ENCODE measurements around the gene TMTC1. TPM values are rescaled to one million over a fixed set of nuclear protein-coding genes. Genes with fewer than 3 reads are reported as not detected.

The TMTC1 gene
- total and polyA plus RNA-seq, 2 of the 8 experiments (the other 6 are each of a cell fraction or from before 2014, with no cell fraction given), result 15.4 to 20.8 TPM

DNA sequence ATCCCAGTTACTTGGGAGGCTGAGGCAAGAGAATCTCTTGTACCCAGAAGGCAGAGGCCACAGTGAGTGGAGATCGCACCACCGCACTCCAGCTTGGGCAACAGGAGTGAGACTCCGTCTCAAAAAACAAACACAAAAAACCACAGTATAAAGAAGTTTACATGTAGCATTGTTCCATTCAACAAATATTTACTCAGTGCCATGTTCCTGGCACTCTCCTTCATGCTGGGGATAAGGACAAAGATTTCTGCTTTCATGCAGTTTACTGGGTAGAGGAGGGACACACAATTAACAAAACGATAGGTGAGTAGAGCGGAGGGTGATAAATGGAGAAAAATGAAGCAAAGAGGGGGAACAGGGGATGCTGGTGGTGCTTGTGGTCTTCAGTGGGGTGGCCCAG lies 218.0 kb downstream of the TMTC1 start:
- Histone ChIP-seq H4K8ac (ENCODE audit: extremely low read depth, insufficient read depth, low read length) (no peak overlapping the region), H4K91ac (replicated peaks; ENCODE audit: insufficient read length, low read length) (no peak overlapping the region), H2BK15ac (ENCODE audit: low read length) (no peak overlapping the region), H3K79me2 (ENCODE audit: control insufficient read depth in 1 of 2, insufficient read depth in 2 of 2, low read length in 2 of 2) (no peaks in the 10 kb centered on the region), H4K5ac (ENCODE audit: insufficient read length, low read depth, low read length) (no peak overlapping the region), H3K27ac (ENCODE audit: low read depth, low read length) (no peak overlapping the region), H2BK12ac (ENCODE audit: low read depth, low read length) (no peak overlapping the region), H3K4ac (replicated peaks; ENCODE audit: insufficient read length, low read depth, low read length) (no peak overlapping the region), H2BK20ac (ENCODE audit: low read length) (no peak overlapping the region), H2AK5ac (ENCODE audit: low read depth, low read length) (no peak overlapping the region), H3K4me2 (ENCODE audit: insufficient read depth in 1 of 2, low read depth in 2 of 2, low read length in 2 of 2) (no peak overlapping the region), H3K18ac (ENCODE audit: extremely low read depth, low read length) (no peak overlapping the region), H3K14ac (ENCODE audit: insufficient read length) (no peak overlapping the region), H3K56ac (replicated peaks; ENCODE audit: insufficient read length, low read depth, low read length) (no peak overlapping the region), H3K4me3 (ENCODE audit: extremely low read depth in 1 of 4, insufficient read depth in 2 of 4, low read depth in 3 of 4, low read length in 4 of 4) (no peak overlapping the region), H3K9me3 (ENCODE audit: insufficient read depth in 2 of 2, low read depth in 1 of 2, low read length in 1 of 2) (no peaks in the 10 kb centered on the region), H3K27me3 (replicated peaks in 1 of 4; ENCODE audit: control insufficient read depth in 3 of 4, extremely low read depth in 1 of 4, insufficient read depth in 3 of 4, low read length in 3 of 4) (no peaks in the 10 kb centered on the region), H2AFZ (ENCODE audit: low read length) (no peak overlapping the region), H2BK120ac (replicated peaks; ENCODE audit: low read depth, low read length) (no peak overlapping the region), H3K23ac (ENCODE audit: insufficient read length) (no peak overlapping the region), H3K4me1 (replicated peaks in 1 of 4; ENCODE audit: control insufficient read depth in 3 of 4, insufficient read depth in 4 of 4, low read length in 3 of 4) (no peaks in the 10 kb centered on the region), H3K23me2 (ENCODE audit: low read depth, low read length) (no peaks in the 10 kb centered on the region), H2BK5ac (ENCODE audit: low read depth, low read length) (no peak overlapping the region), H3K79me1 (ENCODE audit: low read depth, low read length) (no peaks in the 10 kb centered on the region), H4K20me1 (replicated peaks in 1 of 2; ENCODE audit: control insufficient read depth in 1 of 2, insufficient read depth in 2 of 2, low read length in 2 of 2) (no peaks in the 10 kb centered on the region), H3K36me3 (ENCODE audit: control insufficient read depth in 2 of 4, insufficient read depth in 4 of 4, low read length in 3 of 4) (no peaks in the 10 kb centered on the region; a peak in 2 of 8 replicates), H3K9ac (replicated peaks in 1 of 4; ENCODE audit: extremely low read depth in 1 of 4, low read depth in 3 of 4, low read length in 3 of 4) (no peak overlapping the region)
- no peak for FAIRE-seq
- POLR2A ChIA-PET (ENCODE audit: partially characterized antibody), result no interaction called here
- no peak for TF ChIP-seq RXRA (IDR thresholded peaks at IDR 0.05; ENCODE audit: insufficient read depth, low read depth, low read length)
- TF ChIP-seq YY1 (IDR thresholded peaks at IDR 0.05; ENCODE audit: low read depth, low read length), result no peak
- TF ChIP-seq TAF1 (IDR thresholded peaks at IDR 0.05; ENCODE audit: low read depth, low read length), result no peak
- TF ChIP-seq PHF8 (conservative IDR thresholded peaks at IDR 0.05; ENCODE audit: low read depth, low read length), result no peak
- no peak for DNase-seq (ENCODE audit: low read depth in 1 of 2, low spot score in 2 of 2)
- 99% methylated on average over 5 of the region's 5 CpGs; no CpG with 5 or more reads in 1 of the 2 experiments for WGBS, 2 experiments (ENCODE audit: extremely low coverage in 1 of 2, insufficient coverage in 1 of 2, insufficient read length in 1 of 2, insufficient replicate concordance in 2 of 2, low coverage in 1 of 2, low lambda C conversion rate in 2 of 2, missing lambda C conversion rate in 1 of 2)
- CTCF ChIA-PET (ENCODE audit: partially characterized antibody), result interaction anchor here (1.0 kb wide), 1 partner anchor 336 kb away, joined by 3 read pairs; no protein-coding TSS in a partner anchor
